ENCODE measurements around the gene SUPT3H. TPM values are rescaled to one million over a fixed set of nuclear protein-coding genes. Genes with fewer than 3 reads are reported as not detected.

SUPT3H gene
- total and polyA plus RNA-seq, 2 of the 8 experiments (the other 6 are each of a cell fraction or from before 2014, with no cell fraction given): 18.8 to 23.0 TPM

GRCh38 chr6:45003387-45003786 lies 374.3 kb downstream of the SUPT3H start:
- H3K4me3 ChIP-seq (ENCODE audit: extremely low read depth in 1 of 4, insufficient read depth in 2 of 4, low read depth in 3 of 4, low read length in 4 of 4): no peak overlapping the region
- FAIRE-seq: no peak
- no peak overlapping the region for H4K5ac ChIP-seq (ENCODE audit: insufficient read length, low read depth, low read length)
- no peaks in the 10 kb centered on the region for H3K36me3 ChIP-seq (ENCODE audit: control insufficient read depth in 2 of 4, insufficient read depth in 4 of 4, low read length in 3 of 4)
- H3K23me2 ChIP-seq (ENCODE audit: low read depth, low read length): no peaks in the 10 kb centered on the region
- H3K27ac ChIP-seq (ENCODE audit: low read depth, low read length): no peak overlapping the region
- no peak overlapping the region for H2BK20ac ChIP-seq (ENCODE audit: low read length)
- TF ChIP-seq BCL11A (IDR thresholded peaks at IDR 0.05; ENCODE audit: low read depth in 2 of 2, low read length in 2 of 2): no peak
- TF ChIP-seq, protein P1, sequence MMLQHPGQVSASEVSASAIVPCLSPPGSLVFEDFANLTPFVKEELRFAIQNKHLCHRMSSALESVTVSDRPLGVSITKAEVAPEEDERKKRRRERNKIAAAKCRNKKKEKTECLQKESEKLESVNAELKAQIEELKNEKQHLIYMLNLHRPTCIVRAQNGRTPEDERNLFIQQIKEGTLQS (IDR thresholded peaks at IDR 0.05; ENCODE audit: insufficient read depth, low read depth, low read length): no peak
- no peak for TF ChIP-seq E2F6 (IDR thresholded peaks at IDR 0.05)
- no peak for TF ChIP-seq NRF1 (IDR thresholded peaks at IDR 0.05; ENCODE audit: low read depth, low read length)
- no peak for TF ChIP-seq TAF7 (optimal IDR thresholded peaks at IDR 0.05; ENCODE audit: borderline replicate concordance, low read depth, low read length)
- TF ChIP-seq KDM1A (IDR thresholded peaks at IDR 0.05; ENCODE audit: borderline replicate concordance, low read length): no peak
- H3K23ac ChIP-seq (ENCODE audit: insufficient read length): no peak overlapping the region
- no peak overlapping the region for H2BK12ac ChIP-seq (ENCODE audit: low read depth, low read length)
- WGBS, 2 experiments (ENCODE audit: extremely low coverage in 1 of 2, insufficient coverage in 1 of 2, insufficient read length in 1 of 2, insufficient replicate concordance in 2 of 2, low coverage in 1 of 2, low lambda C conversion rate in 2 of 2, missing lambda C conversion rate in 1 of 2): 87% methylated on average over 4 of the region's 4 CpGs; no CpG with 5 or more reads in 1 of the 2 experiments
- no peak overlapping the region for H2BK15ac ChIP-seq (ENCODE audit: low read length)
- no peaks in the 10 kb centered on the region for H3K79me2 ChIP-seq (ENCODE audit: control insufficient read depth in 1 of 2, insufficient read depth in 2 of 2, low read length in 2 of 2)
- no peaks in the 10 kb centered on the region for H3K9me3 ChIP-seq (ENCODE audit: insufficient read depth in 2 of 2, low read depth in 1 of 2, low read length in 1 of 2)
- H3K4me1 ChIP-seq (replicated peaks in 1 of 4; ENCODE audit: control insufficient read depth in 3 of 4, insufficient read depth in 4 of 4, low read length in 3 of 4): no peaks in the 10 kb centered on the region
- H3K56ac ChIP-seq (replicated peaks; ENCODE audit: insufficient read length, low read depth, low read length): no peak overlapping the region
- no peak overlapping the region for H2BK120ac ChIP-seq (replicated peaks; ENCODE audit: low read depth, low read length)
- ChIA-PET CTCF (ENCODE audit: partially characterized antibody) (interaction anchor here (1.0 to 1.1 kb wide), 2 partner anchors 169 to 372 kb away, joined by 3 read pairs; no protein-coding TSS in a partner anchor), POLR2A (ENCODE audit: partially characterized antibody) (no interaction called here)
- H3K18ac ChIP-seq (ENCODE audit: extremely low read depth, low read length): no peak overlapping the region
- H3K14ac ChIP-seq (ENCODE audit: insufficient read length): no peak overlapping the region
- H3K4me2 ChIP-seq (ENCODE audit: insufficient read depth in 1 of 2, low read depth in 2 of 2, low read length in 2 of 2): no peak overlapping the region
- DNase-seq (ENCODE audit: low read depth in 1 of 2, low spot score in 2 of 2): no peak
- H4K91ac ChIP-seq (replicated peaks; ENCODE audit: insufficient read length, low read length): no peak overlapping the region
- H2BK5ac ChIP-seq (ENCODE audit: low read depth, low read length): no peak overlapping the region
- H2AK5ac ChIP-seq (ENCODE audit: low read depth, low read length): no peak overlapping the region
- no peak overlapping the region for H3K4ac ChIP-seq (replicated peaks; ENCODE audit: insufficient read length, low read depth, low read length)
- peaks cover 0 to 3% of the 10 kb centered on the region in 2 experiments for H4K20me1 ChIP-seq (replicated peaks in 1 of 2; ENCODE audit: control insufficient read depth in 1 of 2, insufficient read depth in 2 of 2, low read length in 2 of 2)
- no peak overlapping the region for H3K9ac ChIP-seq (replicated peaks in 1 of 4; ENCODE audit: extremely low read depth in 1 of 4, low read depth in 3 of 4, low read length in 3 of 4)
- H2AFZ ChIP-seq (ENCODE audit: low read length): no peak overlapping the region
- no peaks in the 10 kb centered on the region for H3K27me3 ChIP-seq (replicated peaks in 1 of 4; ENCODE audit: control insufficient read depth in 3 of 4, extremely low read depth in 1 of 4, insufficient read depth in 3 of 4, low read length in 3 of 4)
- H3K79me1 ChIP-seq (ENCODE audit: low read depth, low read length): no peaks in the 10 kb centered on the region
- no peak overlapping the region for H4K8ac ChIP-seq (ENCODE audit: extremely low read depth, insufficient read depth, low read length)
